GM12878 (cell line): ENCODE results near the gene ZNF507. TPM values are rescaled to one million over a fixed set of nuclear protein-coding genes. Genes with fewer than 3 reads are reported as not detected.

Experiments used
- ATAC-seq: fragments of 200-7000 bp; cut with Tn5 transposase; 3 replicates; pipeline ENCODE4 v1.9.1; 2020; ENCODE audit warnings: mild to moderate bottlenecking, moderate library complexity
- BruUV-seq: library from RNA; stranded (reverse); fragments of 400-500 nt; replicated peaks from 2 replicates; lab custom pipeline; 2021; lab: Mats Ljungman, UMichigan
- CTCF ChIA-PET: fragments of 300-600 bp; sonication (Branson Sonifier 250); formaldehyde crosslinking; extraction: SDS; loops from one replicate; lab custom pipeline; 2021; ENCODE audit warnings: inconsistent platforms; lab: Yijun Ruan, JAX
- POLR2A ChIA-PET: fragments of 350-600 bp; formaldehyde crosslinking; extraction: SDS; loops from one replicate; lab custom pipeline; 2021; ENCODE audit warnings: inconsistent platforms; lab: Charles Lee
- RAD21 ChIA-PET: fragments of 300-600 bp; sonication (Branson Sonifier 250); formaldehyde crosslinking; loops from one replicate; lab custom pipeline; 2023; ENCODE audit warnings: antibody characterized with exemption; ENCODE audit not compliant: unreplicated experiment; lab: Charles Lee
- SMC1A ChIA-PET: fragments of 300-600 bp; sonication (Branson Sonifier 250); formaldehyde crosslinking; loops from one replicate; lab custom pipeline; 2023; ENCODE audit not compliant: unreplicated experiment, uncharacterized antibody; lab: Charles Lee
- DNase-seq: peaks from one replicate; pipeline ENCODE4 v3.0.0-alpha.2; 2011; ENCODE audit warnings: low read depth, low spot score
- FAIRE-seq: peaks from 3 replicates; lab custom pipeline; 2011; peaks lifted over from hg19 to GRCh38; lab: Jason Lieb, UNC
- H2AFZ ChIP-seq: 2 replicates; pipeline ENCODE4 v1.6.0; 2011; ENCODE audit warnings: low read depth, low read length, control low read depth; ENCODE audit not compliant: control insufficient read depth
- H3K27ac ChIP-seq: 2 replicates; pipeline ENCODE4 v1.5.1; 2011; ENCODE audit warnings: control low read depth; ENCODE audit not compliant: control insufficient read depth, insufficient read depth
- H3K27me3 ChIP-seq, 2 experiments: replicated peaks in 1 of 2; 2 replicates each; pipeline versions ENCODE4 v1.6.0 to v1.6.1; 2011; ENCODE audit warnings: low read length in 1 of 2; ENCODE audit not compliant: control insufficient read depth in 2 of 2, insufficient read depth in 2 of 2
- H3K36me3 ChIP-seq, 2 experiments: 2 replicates each; pipeline ENCODE4 v1.5.1; 2011; ENCODE audit warnings: low read length in 1 of 2; ENCODE audit not compliant: control insufficient read depth in 2 of 2, insufficient read depth in 2 of 2
- H3K4me1 ChIP-seq: 2 replicates; pipeline ENCODE4 v1.6.1; 2011; ENCODE audit warnings: mild to moderate bottlenecking, low read length, moderate library complexity, mixed read lengths; ENCODE audit not compliant: control insufficient read depth, insufficient read depth
- H3K4me2 ChIP-seq: 2 replicates; pipeline ENCODE4 v1.6.0; 2011; ENCODE audit warnings: control low read depth; ENCODE audit not compliant: control insufficient read depth, insufficient read depth
- H3K4me3 ChIP-seq: fragments of 200-600 bp; sonication (generic); 2 replicates; pipeline ENCODE4 v1.5.1; 2016
- H3K79me2 ChIP-seq: 2 replicates; pipeline ENCODE4 v1.6.0; 2011; ENCODE audit warnings: low read length; ENCODE audit not compliant: control insufficient read depth, insufficient read depth
- H3K9ac ChIP-seq: 2 replicates; pipeline ENCODE4 v1.8.0; 2011; ENCODE audit warnings: low read length, control low read depth, mixed read lengths; ENCODE audit not compliant: control insufficient read depth, insufficient read depth
- H3K9me3 ChIP-seq: replicated peaks from 3 replicates; pipeline ENCODE4 v1.5.1; 2011; ENCODE audit warnings: mild to moderate bottlenecking, low read length; ENCODE audit not compliant: control insufficient read depth, insufficient read depth
- H4K20me1 ChIP-seq: 2 replicates; pipeline ENCODE4 v1.6.0; 2011; ENCODE audit not compliant: control insufficient read depth, insufficient read depth
- CREB1 ChIP-seq: IDR thresholded peaks from 2 replicates; pipeline ENCODE4 v1.6.1; 2012; ENCODE audit warnings: low read depth, mild to moderate bottlenecking, inconsistent platforms
- DPF2 ChIP-seq: fragments of 450-650 bp; IDR thresholded peaks from 2 replicates; pipeline ENCODE4 v1.6.1; 2017; ENCODE audit warnings: mild to moderate bottlenecking
- KAT2A ChIP-seq: conservative IDR thresholded peaks from 2 replicates; pipeline ENCODE4 v1.6.1; 2011; ENCODE audit warnings: low read depth, low read length; ENCODE audit not compliant: control insufficient read depth
- KLF5 ChIP-seq: fragments of 450-650 bp; IDR thresholded peaks from 2 replicates; pipeline ENCODE4 v1.6.1; 2014; ENCODE audit warnings: mild to moderate bottlenecking; ENCODE audit not compliant: partially characterized antibody
- NR2C1 ChIP-seq: fragments of 450-650 bp; IDR thresholded peaks from 2 replicates; pipeline ENCODE4 v1.6.1; 2017; ENCODE audit warnings: antibody characterized with exemption, mild to moderate bottlenecking, moderate library complexity
- NRF1 ChIP-seq: conservative IDR thresholded peaks from 2 replicates; pipeline ENCODE4 v1.6.1; 2011; ENCODE audit warnings: mild to moderate bottlenecking, low read depth, low read length, improper control_type of control experiment
- POLR2AphosphoS2 ChIP-seq: IDR thresholded peaks from 2 replicates; pipeline ENCODE4 v1.6.1; 2011; ENCODE audit warnings: low read depth, mild to moderate bottlenecking, low read length, improper control_type of control experiment, moderate library complexity
- RAD51 ChIP-seq: fragments of 450-650 bp; IDR thresholded peaks from 2 replicates; pipeline ENCODE4 v1.6.1; 2016; ENCODE audit warnings: moderate library complexity, mild to moderate bottlenecking, inconsistent platforms
- RBBP5 ChIP-seq: fragments of 200-600 bp; sonication (generic); conservative IDR thresholded peaks from 2 replicates; pipeline ENCODE4 v1.6.1; 2016
- SIX5 ChIP-seq: IDR thresholded peaks from 2 replicates; pipeline ENCODE4 v1.6.1; 2011; ENCODE audit warnings: mild to moderate bottlenecking, low read depth, low read length, moderate library complexity; ENCODE audit not compliant: severe bottlenecking
- SMC3 ChIP-seq: IDR thresholded peaks from 2 replicates; pipeline ENCODE4 v1.6.1; 2011; ENCODE audit warnings: low read length, improper control_type of control experiment, borderline replicate concordance
- STAT1 ChIP-seq: fragments of 450-650 bp; conservative IDR thresholded peaks from 2 replicates; pipeline ENCODE4 v1.6.1; 2014; ENCODE audit warnings: antibody characterized with exemption, mild to moderate bottlenecking
- WRNIP1 ChIP-seq: IDR thresholded peaks from 2 replicates; pipeline ENCODE4 v1.6.1; 2011; ENCODE audit warnings: low read depth, low read length, improper control_type of control experiment, borderline replicate concordance
- YY1 ChIP-seq: IDR thresholded peaks from 2 replicates; pipeline ENCODE4 v1.6.1; 2011; ENCODE audit warnings: low read depth, mild to moderate bottlenecking, low read length
- WGBS: methylation state at CpG from one replicate; pipeline ENCODE4 v1.1.6; 2016; ENCODE audit warnings: low lambda C conversion rate; ENCODE audit not compliant: insufficient replicate concordance, insufficient coverage; ENCODE audit errors: missing lambda C conversion rate; 5-methylcytosine and 5-hydroxymethylcytosine counted together
- in situ Hi-C: fragments of 300-500 bp; cut with MboI; formaldehyde crosslinking; loops from 9 replicates; pipeline ENCODE4 v1.14.3; 2018; ENCODE audit warnings: mixed read lengths
- intact Hi-C: fragments of 100-400 bp; cut with micrococcal nuclease; formaldehyde crosslinking; loops from one replicate; pipeline ENCODE4 v1.14.2; 2022; ENCODE audit not compliant: unreplicated experiment
- polyA plus RNA-seq, 11 experiments: library from polyadenylated mRNA; depleted of rRNA in 4 of 11; unstranded in 6 of 11; stranded (reverse) in 5 of 11; fragments of >200 nt; fragmentation: Nextera tagmentation in 4 of 11; fragmentation: Illumina TruSeq in 1 of 11; extraction: Ambion mirVana in 4 of 11; extraction: Trizol in 1 of 11; gene quantifications; 1 replicate in 1 of 11; 2 replicates in 10 of 11; pipeline versions ENCODE4 v1.2.1 to v1.2.3, GENCODE V29; 2011 to 2016; ENCODE audit warnings: inconsistent platforms in 2 of 11, missing spikeins in 2 of 11, low read depth in 1 of 11
- total RNA-seq, 4 experiments: library from RNA; depleted of rRNA in 3 of 4; stranded (reverse); fragments of >200 nt in 3 of 4; fragmentation: Illumina TruSeq in 1 of 4; extraction: Trizol in 1 of 4; gene quantifications; 2 replicates each; pipeline versions ENCODE4 v1.2.1 to v1.2.3, GENCODE V29; 2013 to 2021
- TF ChIP-seq, protein P1 (sequence below): fragments of 450-650 bp; formaldehyde crosslinking; IDR thresholded peaks from 2 replicates; pipeline ENCODE4 v1.4.0; 2022; ENCODE audit warnings: mild to moderate bottlenecking, moderate library complexity
- TF ChIP-seq, protein P2 (sequence below), 3 experiments: IDR thresholded peaks in 2 of 3; conservative IDR thresholded peaks in 1 of 3; 2 replicates each; pipeline ENCODE4 v1.5.1; 2011; ENCODE audit warnings: low read depth in 3 of 3, low read length in 3 of 3, mild to moderate bottlenecking in 3 of 3, control low read depth in 2 of 3, moderate library complexity in 2 of 3, inconsistent platforms in 1 of 3, mixed read lengths in 1 of 3; ENCODE audit not compliant: control insufficient read depth in 2 of 3, insufficient read depth in 1 of 3; ENCODE audit errors: extremely low read depth in 1 of 3
- TF ChIP-seq, protein P3 (sequence below): IDR thresholded peaks from 2 replicates; pipeline ENCODE4 v1.6.1; 2012; ENCODE audit warnings: low read depth, low read length, improper control_type of control experiment
- TF ChIP-seq, protein P4 (sequence below): fragments of 450-650 bp; IDR thresholded peaks from 2 replicates; pipeline ENCODE4 v1.6.1; 2016; ENCODE audit warnings: mild to moderate bottlenecking

Gene ZNF507
- total and polyA plus RNA-seq, 10 of the 15 experiments (the other 5 are each of a cell fraction or from before 2014, with no cell fraction given) = 2.3 to 18.4 (median 10.1) TPM

DNA sequence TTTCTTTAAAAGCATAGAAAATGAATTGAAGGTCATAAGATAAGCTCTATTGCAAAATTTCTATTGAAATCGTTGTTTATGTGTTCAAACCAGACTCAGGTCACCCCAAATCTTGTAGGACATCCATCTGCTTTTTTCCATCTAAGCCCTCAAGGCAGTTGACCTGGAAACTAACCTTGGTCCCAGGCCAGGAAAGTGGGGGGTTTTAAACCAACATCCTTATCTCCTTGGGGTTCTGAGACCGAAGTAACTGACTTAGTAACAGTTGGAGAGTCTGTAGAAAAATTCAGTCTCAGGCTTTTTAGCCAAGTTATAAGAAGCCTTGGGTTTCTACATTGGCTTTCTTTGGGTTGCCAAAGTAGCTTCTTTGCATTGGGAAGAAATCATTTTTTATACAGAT is 23.4 kb downstream of the ZNF507 start:
- H2AFZ ChIP-seq = no peak overlapping the region
- WGBS = 100% methylated on average over 2 of the region's 2 CpGs
- peaks cover 5% of the 10 kb centered on the region for H3K79me2 ChIP-seq
- no peak overlapping the region for H3K4me2 ChIP-seq
- H3K4me1 ChIP-seq = no peaks in the 10 kb centered on the region
- no peak overlapping the region for H3K9ac ChIP-seq
- H3K4me3 ChIP-seq = no peak overlapping the region
- in situ Hi-C loops = no loop called here
- no peak overlapping the region for H3K27ac ChIP-seq
- no TSS peak for BruUV-seq
- intact Hi-C loops = no loop called here
- CTCF ChIA-PET = interaction anchor here (1.0 to 1.2 kb wide), 2 partner anchors 11 to 31 kb away, joined by 5 read pairs; no protein-coding TSS in a partner anchor
- H3K36me3 ChIP-seq = peaks cover 8 to 35% of the 10 kb centered on the region in 2 experiments
- SMC1A ChIA-PET = interaction anchor here (1.0 kb wide), 1 partner anchor 9 kb away, joined by 3 read pairs; no protein-coding TSS in a partner anchor
- POLR2A ChIA-PET = no interaction called here
- FAIRE-seq (no peak), ATAC-seq (no peak), DNase-seq (no peak)
- no peaks in the 10 kb centered on the region; the same call in 2 of the 3 replicates for H3K9me3 ChIP-seq
- H3K27me3 ChIP-seq = no peaks in the 10 kb centered on the region
- TF ChIP-seq CREB1 (no peak), SIX5 (no peak), RAD51 (no peak), WRNIP1 (no peak), NR2C1 (no peak), STAT1 (no peak), SMC3 (no peak), NRF1 (no peak), YY1 (no peak), RBBP5 (no peak), POLR2AphosphoS2 (no peak), KAT2A (no peak), DPF2 (no peak), KLF5 (no peak)
- TF ChIP-seq, protein P1, sequence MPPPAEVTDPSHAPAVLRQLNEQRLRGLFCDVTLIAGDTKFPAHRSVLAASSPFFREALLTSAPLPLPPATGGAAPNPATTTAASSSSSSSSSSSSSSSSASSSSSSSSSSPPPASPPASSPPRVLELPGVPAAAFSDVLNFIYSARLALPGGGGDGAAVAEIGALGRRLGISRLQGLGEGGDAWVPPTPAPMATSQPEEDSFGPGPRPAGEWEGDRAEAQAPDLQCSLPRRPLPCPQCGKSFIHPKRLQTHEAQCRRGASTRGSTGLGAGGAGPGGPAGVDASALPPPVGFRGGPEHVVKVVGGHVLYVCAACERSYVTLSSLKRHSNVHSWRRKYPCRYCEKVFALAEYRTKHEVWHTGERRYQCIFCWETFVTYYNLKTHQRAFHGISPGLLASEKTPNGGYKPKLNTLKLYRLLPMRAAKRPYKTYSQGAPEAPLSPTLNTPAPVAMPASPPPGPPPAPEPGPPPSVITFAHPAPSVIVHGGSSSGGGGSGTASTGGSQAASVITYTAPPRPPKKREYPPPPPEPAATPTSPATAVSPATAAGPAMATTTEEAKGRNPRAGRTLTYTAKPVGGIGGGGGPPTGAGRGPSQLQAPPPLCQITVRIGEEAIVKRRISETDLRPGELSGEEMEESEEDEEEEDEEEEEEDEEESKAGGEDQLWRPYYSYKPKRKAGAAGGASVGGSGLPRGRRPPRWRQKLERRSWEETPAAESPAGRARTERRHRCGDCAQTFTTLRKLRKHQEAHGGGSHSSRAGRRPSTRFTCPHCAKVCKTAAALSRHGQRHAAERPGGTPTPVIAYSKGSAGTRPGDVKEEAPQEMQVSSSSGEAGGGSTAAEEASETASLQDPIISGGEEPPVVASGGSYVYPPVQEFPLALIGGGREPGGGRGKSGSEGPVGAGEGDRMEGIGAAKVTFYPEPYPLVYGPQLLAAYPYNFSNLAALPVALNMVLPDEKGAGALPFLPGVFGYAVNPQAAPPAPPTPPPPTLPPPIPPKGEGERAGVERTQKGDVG = no peak
- TF ChIP-seq, protein P2, sequence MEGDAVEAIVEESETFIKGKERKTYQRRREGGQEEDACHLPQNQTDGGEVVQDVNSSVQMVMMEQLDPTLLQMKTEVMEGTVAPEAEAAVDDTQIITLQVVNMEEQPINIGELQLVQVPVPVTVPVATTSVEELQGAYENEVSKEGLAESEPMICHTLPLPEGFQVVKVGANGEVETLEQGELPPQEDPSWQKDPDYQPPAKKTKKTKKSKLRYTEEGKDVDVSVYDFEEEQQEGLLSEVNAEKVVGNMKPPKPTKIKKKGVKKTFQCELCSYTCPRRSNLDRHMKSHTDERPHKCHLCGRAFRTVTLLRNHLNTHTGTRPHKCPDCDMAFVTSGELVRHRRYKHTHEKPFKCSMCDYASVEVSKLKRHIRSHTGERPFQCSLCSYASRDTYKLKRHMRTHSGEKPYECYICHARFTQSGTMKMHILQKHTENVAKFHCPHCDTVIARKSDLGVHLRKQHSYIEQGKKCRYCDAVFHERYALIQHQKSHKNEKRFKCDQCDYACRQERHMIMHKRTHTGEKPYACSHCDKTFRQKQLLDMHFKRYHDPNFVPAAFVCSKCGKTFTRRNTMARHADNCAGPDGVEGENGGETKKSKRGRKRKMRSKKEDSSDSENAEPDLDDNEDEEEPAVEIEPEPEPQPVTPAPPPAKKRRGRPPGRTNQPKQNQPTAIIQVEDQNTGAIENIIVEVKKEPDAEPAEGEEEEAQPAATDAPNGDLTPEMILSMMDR (IDR thresholded peaks at IDR 0.05 in 2 of 3, conservative IDR thresholded peaks at IDR 0.05 in 1 of 3; ENCODE audit: control insufficient read depth in 2 of 3, extremely low read depth in 1 of 3, insufficient read depth in 1 of 3, low read depth in 3 of 3, low read length in 3 of 3) = no peak
- TF ChIP-seq, protein P3, sequence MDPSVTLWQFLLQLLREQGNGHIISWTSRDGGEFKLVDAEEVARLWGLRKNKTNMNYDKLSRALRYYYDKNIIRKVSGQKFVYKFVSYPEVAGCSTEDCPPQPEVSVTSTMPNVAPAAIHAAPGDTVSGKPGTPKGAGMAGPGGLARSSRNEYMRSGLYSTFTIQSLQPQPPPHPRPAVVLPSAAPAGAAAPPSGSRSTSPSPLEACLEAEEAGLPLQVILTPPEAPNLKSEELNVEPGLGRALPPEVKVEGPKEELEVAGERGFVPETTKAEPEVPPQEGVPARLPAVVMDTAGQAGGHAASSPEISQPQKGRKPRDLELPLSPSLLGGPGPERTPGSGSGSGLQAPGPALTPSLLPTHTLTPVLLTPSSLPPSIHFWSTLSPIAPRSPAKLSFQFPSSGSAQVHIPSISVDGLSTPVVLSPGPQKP = no peak
- TF ChIP-seq, protein P4, sequence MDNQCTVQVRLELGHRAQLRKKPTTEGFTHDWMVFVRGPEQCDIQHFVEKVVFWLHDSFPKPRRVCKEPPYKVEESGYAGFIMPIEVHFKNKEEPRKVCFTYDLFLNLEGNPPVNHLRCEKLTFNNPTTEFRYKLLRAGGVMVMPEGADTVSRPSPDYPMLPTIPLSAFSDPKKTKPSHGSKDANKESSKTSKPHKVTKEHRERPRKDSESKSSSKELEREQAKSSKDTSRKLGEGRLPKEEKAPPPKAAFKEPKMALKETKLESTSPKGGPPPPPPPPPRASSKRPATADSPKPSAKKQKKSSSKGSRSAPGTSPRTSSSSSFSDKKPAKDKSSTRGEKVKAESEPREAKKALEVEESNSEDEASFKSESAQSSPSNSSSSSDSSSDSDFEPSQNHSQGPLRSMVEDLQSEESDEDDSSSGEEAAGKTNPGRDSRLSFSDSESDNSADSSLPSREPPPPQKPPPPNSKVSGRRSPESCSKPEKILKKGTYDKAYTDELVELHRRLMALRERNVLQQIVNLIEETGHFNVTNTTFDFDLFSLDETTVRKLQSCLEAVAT = no peak
- RAD21 ChIA-PET = no interaction called here
- H4K20me1 ChIP-seq = no peaks in the 10 kb centered on the region
